HFFc6 (cell line): ENCODE measurements around the gene ADM5. TPM values are rescaled to one million over a fixed set of nuclear protein-coding genes. Genes with fewer than 3 reads are reported as not detected.
A peak's percentile ranks its signal among the peaks of the same experiment; 100 is the strongest.

Experiments
- DNase-seq: peaks from one replicate; pipeline ENCODE4 v3.0.0-alpha.2; 2018
- H3K27ac Mint-ChIP-seq: 2 replicates; pipeline ENCODE4 v1.8.0; 2020; ENCODE audit warnings: mild to moderate bottlenecking, mixed read lengths
- H3K27me3 Mint-ChIP-seq: 2 replicates; pipeline ENCODE4 v1.8.0; 2021; ENCODE audit warnings: mild to moderate bottlenecking, moderate library complexity, mixed read lengths; ENCODE audit not compliant: insufficient read depth
- H3K36me3 Mint-ChIP-seq: 2 replicates; pipeline ENCODE4 v1.8.0; 2021; ENCODE audit warnings: low read depth, mixed read lengths
- H3K4me1 Mint-ChIP-seq: 2 replicates; pipeline ENCODE4 v1.8.0; 2020; ENCODE audit warnings: low read depth, mixed read lengths
- H3K4me3 Mint-ChIP-seq: 2 replicates; pipeline ENCODE4 v1.8.0; 2020; ENCODE audit warnings: mild to moderate bottlenecking, moderate library complexity, mixed read lengths
- H3K9me3 Mint-ChIP-seq: 2 replicates; pipeline ENCODE4 v1.8.0; 2020; ENCODE audit warnings: mild to moderate bottlenecking, mixed read lengths
- CTCF ChIP-seq: fragments of 200-600 bp; sonication (generic); IDR thresholded peaks from 2 replicates; pipeline ENCODE4 v1.5.0; 2021; ENCODE audit warnings: antibody characterized with exemption, mild to moderate bottlenecking
- long read RNA-seq: library from polyadenylated mRNA; unstranded; transcript quantifications from one replicate; pipeline ENCODE4 v2.0.0, GENCODE V29; 2019
- total RNA-seq, 6 experiments: library from RNA; stranded (reverse); fragmentation: NEBNext Ultra II Directional; extraction: Animal tissue kit (Norgen Biotek cat#: 25700); gene quantifications; 2 replicates in 1 of 6; 3 replicates in 5 of 6; pipeline ENCODE4 v1.2.3, GENCODE V29; 2021

The ADM5 gene
- under 1 TPM; 0.74 to 0.99 (median 0.87) TPM for total RNA-seq
- long read RNA-seq, result 0 reads

DNA sequence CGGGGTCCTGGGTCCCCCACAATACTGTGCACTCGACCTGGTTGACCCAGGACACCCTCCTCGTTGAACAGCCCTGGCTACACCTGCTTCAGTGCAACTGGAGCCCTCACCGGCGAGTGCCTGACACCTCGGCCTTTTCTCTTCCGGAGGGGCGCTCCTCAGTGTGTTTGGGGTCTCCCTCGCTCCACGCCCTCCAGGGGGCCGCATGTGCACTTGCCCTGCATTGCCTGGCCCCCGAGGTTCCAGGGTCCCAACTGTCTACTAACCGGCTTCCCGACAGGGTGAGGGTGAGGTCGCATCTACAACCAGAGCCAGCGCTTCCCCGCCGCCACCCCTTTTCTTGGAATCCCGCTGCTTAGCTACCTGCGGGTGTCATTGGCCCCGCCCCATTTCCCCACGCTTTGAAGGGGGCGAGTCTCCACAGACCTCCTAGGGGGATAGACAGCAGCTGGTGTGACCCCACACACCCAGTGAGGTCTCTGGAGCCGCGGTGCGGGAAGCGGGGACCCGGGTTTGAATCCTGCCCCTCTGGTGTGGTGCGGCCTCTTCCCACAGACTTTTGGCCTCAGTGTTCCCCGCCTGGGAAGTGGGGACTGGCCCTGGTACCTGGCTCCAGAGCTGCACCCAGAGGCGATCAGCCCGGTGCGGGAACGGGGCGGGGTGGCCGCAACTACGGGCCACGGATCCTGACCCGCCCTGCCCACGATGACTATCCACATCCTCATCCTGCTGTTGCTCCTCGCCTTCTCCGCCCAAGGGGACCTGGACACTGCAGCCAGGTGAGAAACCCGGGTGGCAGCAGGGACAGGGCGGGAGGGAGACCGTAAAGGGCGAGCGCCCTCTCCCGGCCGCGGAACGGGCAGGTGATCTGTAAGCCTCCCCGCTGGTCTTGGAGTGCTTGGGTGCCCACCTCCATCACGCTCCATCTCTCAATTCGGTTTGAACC, at the start of gene ADM5:
TSS of gene ADM5 (plus strand) at position 462 of the 946 bp plus-strand sequence. CDS start at position 706, 244 bp downstream.
- Mint-ChIP-seq H3K27ac (peak within 1 kb of the TSS; percentile 81), H3K36me3 (peaks cover 15% of the 10 kb centered on the region), H3K9me3 (no peaks in the 10 kb centered on the region; the same call in 1 of the 2 replicates)

DNA sequence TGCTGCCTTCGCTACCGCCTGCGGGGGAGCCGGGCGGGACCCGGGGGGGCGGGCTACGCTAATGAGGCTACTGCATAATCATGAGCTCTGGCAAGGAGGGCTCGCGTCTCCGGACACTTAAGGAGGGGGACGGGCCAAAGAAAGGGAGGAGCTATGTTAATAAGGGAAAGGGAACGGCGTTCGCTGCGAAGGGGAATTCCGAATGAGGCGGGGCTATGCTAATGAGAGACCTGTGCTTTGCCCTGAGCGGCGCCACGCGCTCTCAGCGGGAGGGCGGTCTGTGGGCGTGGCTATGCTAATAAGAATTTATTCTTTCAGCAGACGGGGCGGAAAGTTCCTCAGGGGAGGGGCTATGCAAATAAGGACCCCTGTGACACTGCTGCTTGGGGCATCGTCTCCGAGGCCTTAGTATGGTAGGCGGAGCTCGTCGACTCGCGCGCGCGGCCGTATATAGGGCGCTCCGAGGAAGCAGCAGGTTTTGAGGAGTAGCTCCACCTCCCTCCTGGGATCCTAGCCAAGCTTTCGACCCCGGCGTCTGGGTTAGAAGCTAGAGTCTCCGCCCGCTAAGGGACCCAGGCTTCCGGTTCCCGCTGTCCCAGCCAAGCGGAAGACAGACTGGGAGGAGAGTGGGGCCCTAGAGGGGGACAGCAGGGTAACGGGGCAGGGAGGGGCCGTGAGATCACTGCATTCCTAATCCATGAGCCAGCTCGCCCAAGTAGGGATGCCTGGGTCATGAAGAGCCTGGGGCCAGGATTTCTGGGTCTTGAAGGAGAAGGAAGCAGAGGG, 49.1 kb upstream of the ADM5 start, which contains the start of gene RRAS:
TSS of gene RRAS (minus strand) at position 31 of the 786 bp plus-strand sequence. CDS start 45 bp downstream, outside the sequence.
- TF ChIP-seq CTCF, result no peak
- H3K27ac Mint-ChIP-seq, result peak within 1 kb of the TSS; percentile 100
- H3K27me3 Mint-ChIP-seq, result peaks cover 18% of the 10 kb centered on the region
- peaks cover 21% of the 10 kb centered on the region for H3K36me3 Mint-ChIP-seq
- peak; percentile 100 for DNase-seq
- no peaks in the 10 kb centered on the region for H3K9me3 Mint-ChIP-seq
- H3K4me1 Mint-ChIP-seq, result peaks cover 68% of the 10 kb centered on the region
- peak within 1 kb of the TSS; percentile 99 for H3K4me3 Mint-ChIP-seq

More for the DNA sequence above, at the start of gene ADM5:
- Mint-ChIP-seq H3K4me1 (peaks cover 22% of the 10 kb centered on the region), H3K27me3 (peaks cover 10% of the 10 kb centered on the region), H3K4me3 (peak within 1 kb of the TSS; percentile 91)
- DNase-seq, result no peak
- peak; percentile 78 for TF ChIP-seq CTCF

DNA sequence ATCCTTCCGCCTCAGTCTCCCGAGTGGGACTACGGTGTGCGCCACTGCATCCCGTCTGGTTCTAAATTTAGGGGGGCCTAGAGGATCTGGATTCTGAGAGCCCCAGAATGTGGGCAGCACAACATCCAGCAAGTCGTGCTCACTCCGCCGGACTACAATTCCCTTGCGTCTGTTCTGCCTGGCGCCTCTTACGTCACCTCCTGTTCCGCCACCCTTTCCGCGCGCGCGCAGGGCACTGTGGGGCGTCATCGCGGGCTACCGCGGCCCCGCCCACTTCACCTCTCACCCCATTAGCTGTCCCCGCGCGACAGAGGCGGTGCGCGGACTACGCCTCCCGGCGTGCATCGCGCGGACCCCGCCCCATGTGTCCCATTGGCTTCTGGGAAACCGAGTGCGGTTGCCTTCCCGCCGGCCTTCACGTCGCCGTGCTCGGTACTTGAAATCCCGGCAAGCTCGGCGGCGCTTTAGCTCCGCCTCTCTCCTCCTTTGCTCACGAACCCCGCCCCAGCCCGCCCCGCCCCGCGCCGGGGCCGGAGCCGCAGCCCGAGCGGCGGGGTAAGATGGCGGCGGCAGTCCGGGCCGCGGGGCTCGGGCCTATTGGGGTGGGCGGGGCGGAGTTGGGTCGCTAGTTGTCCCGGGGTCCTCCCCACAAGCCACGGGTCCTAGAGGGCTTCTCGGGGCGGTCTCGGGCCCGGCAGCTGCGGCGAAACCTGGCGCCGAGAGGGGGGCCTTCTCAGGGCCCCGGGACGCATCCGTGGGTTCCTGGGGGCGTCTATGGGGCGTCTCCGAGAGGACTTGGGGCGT, 47.5 kb upstream of the ADM5 start, which contains the start of gene SCAF1:
TSS of gene SCAF1 (plus strand) at position 522 of the 804 bp plus-strand sequence. CDS start 2,818 bp downstream, outside the sequence.
- H3K36me3 Mint-ChIP-seq, result peaks cover 24% of the 10 kb centered on the region
- peak within 1 kb of the TSS; percentile 100 for H3K27ac Mint-ChIP-seq
- H3K9me3 Mint-ChIP-seq, result no peaks in the 10 kb centered on the region
- H3K27me3 Mint-ChIP-seq, result peaks cover 18% of the 10 kb centered on the region
- peak; percentile 99 for DNase-seq
- no peak for TF ChIP-seq CTCF
- peaks cover 61% of the 10 kb centered on the region for H3K4me1 Mint-ChIP-seq
- H3K4me3 Mint-ChIP-seq, result peak within 1 kb of the TSS; percentile 99

GRCh38 chr19:49642492-49643035, 46.8 kb upstream of the ADM5 start:
- Mint-ChIP-seq H3K27ac (peak overlapping the region; percentile 100), H3K4me3 (peak overlapping the region; percentile 99), H3K36me3 (peaks cover 26% of the 10 kb centered on the region), H3K27me3 (peaks cover 18% of the 10 kb centered on the region), H3K9me3 (no peaks in the 10 kb centered on the region), H3K4me1 (peaks cover 57% of the 10 kb centered on the region)
- no peak for DNase-seq
- TF ChIP-seq CTCF, result no peak
